ENCODE data around the gene IL10RB.

Gene IL10RB

DNA sequence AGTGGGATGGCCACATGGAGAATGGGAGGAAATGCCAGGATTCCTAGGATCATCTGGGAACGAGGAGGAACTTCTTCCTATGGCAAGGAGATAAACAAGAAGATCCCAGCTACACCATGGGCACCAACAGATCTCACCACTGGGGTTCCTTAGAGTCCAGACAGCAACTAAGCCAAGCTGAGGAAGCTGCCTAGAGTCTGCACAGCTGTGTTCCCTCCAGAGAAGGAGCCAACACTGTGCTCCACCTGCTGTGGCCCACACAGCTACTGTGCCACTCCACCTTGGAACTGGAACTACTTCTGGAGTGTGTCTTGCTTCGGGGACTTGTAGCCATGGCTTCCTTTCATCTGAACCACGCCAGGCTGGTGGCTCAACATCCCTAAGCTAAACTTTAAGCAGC, 64.6 kb downstream of the IL10RB start:
- no peak for DNase-seq (ENCODE audit: low read depth, low spot score)

DNA sequence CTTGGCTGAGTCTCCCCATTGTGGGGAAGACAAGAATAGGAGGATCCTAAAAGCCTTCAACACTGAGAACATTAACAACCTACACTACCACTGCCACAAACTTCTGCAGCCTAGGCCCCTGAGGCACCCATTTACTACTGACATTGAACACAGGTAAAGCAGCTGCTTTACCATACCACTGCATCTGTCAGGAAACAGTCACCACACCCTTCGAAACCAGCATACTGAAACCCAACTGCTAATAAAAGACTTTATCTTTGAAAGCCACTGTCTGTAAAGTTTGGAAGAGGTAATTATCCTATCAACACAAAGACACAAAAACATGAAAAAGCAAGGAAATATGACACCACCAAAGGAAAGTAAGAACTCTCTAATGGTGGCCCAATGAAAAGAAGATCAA, 66.0 kb downstream of the IL10RB start:
- DNase-seq (ENCODE audit: low read depth, low spot score) = no peak

DNA sequence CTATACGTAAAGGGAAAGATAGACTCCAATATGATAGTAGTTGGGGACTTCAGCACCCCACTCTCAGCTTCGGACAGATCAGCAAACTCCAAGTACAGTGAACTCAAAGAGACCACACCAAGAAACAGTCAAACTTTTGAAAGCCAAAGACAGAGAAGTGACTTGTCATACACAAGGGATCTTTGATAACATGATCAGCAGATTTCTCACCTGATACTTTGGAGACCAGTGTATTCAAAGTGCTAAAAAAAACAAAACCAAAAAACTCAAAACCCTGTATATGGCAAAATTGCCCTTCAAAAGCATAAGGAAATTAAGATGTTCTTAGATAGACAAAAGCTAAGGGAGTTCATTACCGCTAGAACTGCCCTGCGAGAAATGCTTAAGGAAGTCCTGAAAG, 68.0 kb downstream of the IL10RB start:
- no peak for DNase-seq (ENCODE audit: low read depth, low spot score)

DNA sequence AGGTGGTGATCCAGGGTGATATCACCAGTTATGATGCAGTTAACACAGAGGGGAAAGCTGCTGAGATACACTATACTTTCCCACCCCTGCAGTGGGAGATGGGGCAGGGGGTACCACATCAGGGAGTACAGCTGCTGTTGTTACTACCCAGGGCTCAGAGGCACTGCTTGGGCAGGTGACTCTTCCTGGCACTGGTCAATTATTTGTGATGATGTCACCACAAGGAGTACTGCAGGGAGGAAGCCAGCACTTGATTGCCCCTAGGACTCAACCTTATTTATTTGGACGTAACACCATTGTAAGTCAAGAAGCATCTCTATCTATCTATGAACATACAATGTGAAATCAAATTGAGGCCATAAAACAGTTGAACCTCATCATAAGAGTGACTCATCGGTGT, 68.7 kb downstream of the IL10RB start:
- no peak for DNase-seq (ENCODE audit: low read depth, low spot score)

DNA sequence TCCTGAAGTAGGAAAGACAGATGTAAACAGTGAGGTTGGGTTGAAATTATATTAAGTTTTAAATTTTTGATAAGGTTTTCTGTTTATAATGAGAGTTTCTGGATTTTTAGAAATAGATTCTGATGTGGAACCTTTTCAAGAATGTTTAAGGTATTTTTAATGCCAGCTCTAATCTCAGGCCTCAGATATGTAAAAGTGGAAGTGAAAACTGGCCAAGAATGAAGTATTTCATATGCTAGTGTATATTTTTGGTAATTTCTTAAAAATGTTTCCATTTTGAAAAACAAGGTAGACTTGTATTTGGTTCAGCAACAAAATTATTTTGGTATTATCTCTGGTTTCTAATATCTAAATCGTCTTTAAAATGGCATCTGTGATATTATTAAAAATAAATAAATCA, 73.0 kb downstream of the IL10RB start:
- DNase-seq (ENCODE audit: low read depth, low spot score) = no peak

DNA sequence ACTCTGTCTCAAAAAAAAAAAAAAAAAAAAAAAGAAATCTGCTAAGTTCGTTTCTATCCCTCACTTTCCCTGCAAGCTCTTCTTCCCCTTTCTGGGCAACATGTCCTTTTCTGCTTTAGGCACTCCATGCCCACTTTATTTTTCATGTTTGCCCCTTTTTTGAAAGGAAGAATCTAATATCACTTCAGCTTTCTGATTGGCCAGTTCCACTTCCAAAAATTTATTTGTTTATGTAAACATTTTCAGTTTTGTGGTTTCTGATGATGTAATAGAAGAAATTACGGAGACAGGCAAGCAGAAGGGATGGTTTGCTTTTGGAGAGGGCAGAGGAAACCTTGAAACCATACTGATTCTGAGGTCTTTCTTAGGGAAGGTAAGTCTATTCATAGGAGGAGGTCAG, 73.8 kb downstream of the IL10RB start:
- no peak for DNase-seq (ENCODE audit: low read depth, low spot score)

DNA sequence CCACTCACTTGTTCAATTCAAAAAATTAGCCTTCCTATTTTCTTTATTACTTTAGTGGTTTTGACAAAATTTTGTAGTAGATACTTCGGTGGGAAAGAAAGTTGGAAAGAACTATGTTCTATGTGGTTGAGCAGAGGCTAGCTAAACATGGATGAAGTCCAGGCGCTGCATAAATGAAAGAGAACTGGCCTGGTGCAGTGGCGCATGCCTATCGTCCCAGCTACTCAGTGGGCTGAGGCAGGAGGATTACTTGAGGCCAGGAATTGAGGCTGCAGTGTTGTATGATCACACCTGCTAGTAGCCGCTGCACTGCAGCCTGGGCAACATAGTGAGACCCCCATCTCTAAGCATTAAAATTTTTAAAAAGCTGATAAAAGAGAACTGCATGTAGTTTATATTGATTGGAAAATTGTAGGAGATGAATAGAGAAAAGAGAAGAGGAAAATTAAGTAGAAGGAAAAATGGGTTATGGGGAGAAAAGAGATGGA, 79.6 kb downstream of the IL10RB start:
- no peak for DNase-seq (ENCODE audit: low read depth, low spot score)
